ENCODE measurements around the gene ATP6V1A. TPM values are rescaled to one million over a fixed set of nuclear protein-coding genes. Genes with fewer than 3 reads are reported as not detected.

Gene ATP6V1A
- polyA plus RNA-seq, 3 donors, result 35.1 to 295 (median 254) TPM

- Mint-ChIP-seq H3K9me3 (peaks cover 0 to 6% (median 0%) of the 10 kb centered on the region in 7 donors), H3K27ac (no peak overlapping the region), H3K4me1 (no peaks in the 10 kb centered on the region), H3K4me3 (no peak overlapping the region), H3K27me3 (ENCODE audit: low read depth in 3 of 3) (peaks cover 0 to 3% (median 2%) of the 10 kb centered on the region in 3 donors), H3K36me3 (no peaks in the 10 kb centered on the region)
- no peaks in the 10 kb centered on the region for H3K9me3 ChIP-seq (replicated peaks in 1 of 2; ENCODE audit: control insufficient read depth in 1 of 2, insufficient read depth in 1 of 2, low read length in 2 of 2)
- no peaks in the 10 kb centered on the region for H3K4me1 ChIP-seq (ENCODE audit: control insufficient read depth in 1 of 2, insufficient read depth in 2 of 2, low read length in 2 of 2)
- 90% methylated on average over 2 of the region's 3 CpGs for WGBS (ENCODE audit: insufficient coverage)
- H2AFZ ChIP-seq (ENCODE audit: insufficient read depth, low read depth, low read length, poor library complexity, severe bottlenecking), result no peak overlapping the region
- no peaks in the 10 kb centered on the region for H3K27me3 ChIP-seq (ENCODE audit: control insufficient read depth in 2 of 2, insufficient read depth in 2 of 2, low read length in 2 of 2)
- no peaks in the 10 kb centered on the region for H3K79me2 ChIP-seq (ENCODE audit: insufficient read depth, low read length)
- no peaks in the 10 kb centered on the region for H3K36me3 ChIP-seq (replicated peaks in 1 of 2; ENCODE audit: control insufficient read depth in 1 of 2, insufficient read depth in 2 of 2, low read length in 2 of 2)
- no peak for TF ChIP-seq CTCF (IDR thresholded peaks at IDR 0.05)
- DNase-seq, result no peak
- no peak overlapping the region for H3K4me3 ChIP-seq (replicated peaks in 1 of 3; ENCODE audit: low read depth in 2 of 3, low read length in 3 of 3)
- intact Hi-C loops (cut with micrococcal nuclease), result no loop called here
- no peak overlapping the region for H3K27ac ChIP-seq (ENCODE audit: low read depth in 1 of 2, low read length in 2 of 2)
- no peaks in the 10 kb centered on the region for H4K20me1 ChIP-seq (ENCODE audit: insufficient read depth, low read length)
- no peak overlapping the region for H3K4me2 ChIP-seq (replicated peaks; ENCODE audit: extremely low read depth, low read length, poor library complexity, severe bottlenecking)
- H3K9ac ChIP-seq (ENCODE audit: insufficient read depth, low read length, poor library complexity, severe bottlenecking), result no peak overlapping the region
These were observed 105.7 kb downstream of the ATP6V1A start for GRCh38 chr3:113852506-113852905.

Other genes starting within 250 kb of the ATP6V1A start
- gene SPICE1, start 231.9 kb upstream of the ATP6V1A start, polyA plus RNA-seq, result 1 to 10 TPM; 2.3 to 3.7 (median 3.1) TPM
- 1 to 10 TPM; 3.2 to 7.1 (median 4.0) TPM for gene SIDT1, start 214.5 kb upstream of the ATP6V1A start, polyA plus RNA-seq
- 1 to 10 TPM; 1.6 to 4.5 (median 3.3) TPM for gene USF3, start 50.4 kb upstream of the ATP6V1A start, polyA plus RNA-seq
- 100 to 1,000 TPM in 1 of 3 donors, 10 to 100 TPM in 2; 32.2 to 105 (median 80.0) TPM for gene NAA50, start 786 bp upstream of the ATP6V1A start, polyA plus RNA-seq
- gene GRAMD1C, start 91.8 kb downstream of the ATP6V1A start, polyA plus RNA-seq, result under 1 TPM; 0.13 to 0.29 (median 0.27) TPM
- gene ZDHHC23, start 201.0 kb downstream of the ATP6V1A start, polyA plus RNA-seq, result under 1 TPM; 0.05 to 0.87 (median 0.28) TPM